Measurements from ENCODE around the gene PTPN11.
"Not testable (repeated sequence)": the region's sequence is repeated elsewhere in the genome, so short reads cannot be mapped to it uniquely, and the experiment has no call there.

DNA sequence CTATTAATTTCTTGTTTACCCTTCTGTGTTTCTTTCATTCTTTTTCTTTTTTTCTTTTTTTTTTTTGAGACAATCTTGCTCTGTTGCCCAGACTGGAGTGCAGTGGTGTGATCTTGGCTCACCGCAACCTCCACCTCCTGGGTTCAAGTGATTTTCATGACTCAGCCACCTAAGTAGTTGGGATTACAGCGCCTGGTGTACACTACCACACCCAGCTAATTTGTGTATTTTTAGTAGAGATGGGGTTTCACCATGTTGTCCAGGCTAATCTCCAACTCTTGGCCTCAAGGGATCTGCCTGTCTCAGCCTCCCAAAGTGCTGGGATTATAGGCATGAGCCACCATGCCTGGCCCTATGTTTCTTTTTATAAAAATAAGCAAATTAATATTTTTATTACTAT, 29.4 kb downstream of the PTPN11 start:
- not testable (repeated sequence) for TF ChIP-seq SUZ12 (IDR thresholded peaks at IDR 0.05; ENCODE audit: extremely low read depth, insufficient read depth, insufficient read length); ZNF274 (IDR thresholded peaks at IDR 0.05; ENCODE audit: low read depth, low read length)

Data from NT2/D1 (cell line).